Peyer's patch (tissue), 4 donors: ENCODE data around the gene LHFPL2.
A peak's percentile ranks its signal among the peaks of the same experiment; 100 is the strongest.

Experiments used
- POLR2A ChIP-seq, 2 donors: fragments of 450-650 bp; IDR thresholded peaks; one replicate each; pipeline ENCODE4 v1.5.1; 2017; ENCODE audit warnings: antibody characterized with exemption in 2 of 2, mild to moderate bottlenecking in 2 of 2, moderate library complexity in 2 of 2
- TF ChIP-seq, protein P1 (sequence below), 6 experiments: fragments of 450-650 bp in 4 of 6; fragments of 200-600 bp in 2 of 6; sonication (generic) in 1 of 6; IDR thresholded peaks; one replicate each; pipeline ENCODE4 v1.5.1; 2017 to 2019; ENCODE audit warnings: antibody characterized with exemption in 6 of 6, mild to moderate bottlenecking in 3 of 6, moderate library complexity in 1 of 6

DNA sequence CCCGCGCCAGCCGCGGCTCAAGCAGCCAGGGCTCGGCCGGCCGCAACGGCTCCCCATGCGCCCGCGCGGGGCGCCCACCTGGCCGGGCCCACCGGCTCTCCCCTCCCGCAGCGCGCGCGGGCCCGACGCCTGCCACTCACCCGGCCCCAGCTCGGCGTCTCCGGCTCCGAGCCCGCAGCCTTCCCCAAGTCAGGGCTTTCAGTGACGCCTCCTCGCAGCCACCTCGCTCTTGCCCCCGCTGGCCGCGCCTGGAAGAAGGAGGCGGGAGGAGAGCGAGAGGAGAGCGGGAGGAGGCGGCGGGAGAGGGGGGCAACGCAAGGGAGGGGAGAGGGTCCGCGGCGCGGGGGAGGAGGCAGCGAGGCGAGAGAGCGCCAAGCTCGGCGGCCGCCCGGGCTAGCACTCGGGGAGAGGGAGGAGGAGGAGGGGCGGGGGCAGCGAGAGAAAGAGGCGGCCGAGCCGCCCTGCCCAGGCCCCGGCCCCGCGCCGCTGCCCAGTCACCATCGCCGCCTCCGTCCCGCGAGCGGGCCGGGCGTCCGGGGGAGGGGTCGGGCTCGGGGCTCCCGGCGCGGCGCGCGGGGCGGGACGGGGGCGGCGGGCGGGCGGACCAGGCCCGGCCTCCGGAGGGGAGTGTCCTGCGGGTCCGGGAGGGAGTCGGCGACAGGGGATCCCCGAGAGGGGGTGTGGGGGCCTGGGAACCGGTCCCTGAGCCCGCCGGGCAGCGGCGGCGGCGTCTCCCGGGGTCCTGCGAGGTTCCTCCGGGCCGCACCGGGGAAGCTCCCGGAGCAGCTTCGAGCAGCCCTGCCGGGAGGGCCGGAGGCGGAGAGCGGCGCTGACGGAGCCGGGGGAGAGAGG is at the start of gene LHFPL2:
- TF ChIP-seq, protein P1, sequence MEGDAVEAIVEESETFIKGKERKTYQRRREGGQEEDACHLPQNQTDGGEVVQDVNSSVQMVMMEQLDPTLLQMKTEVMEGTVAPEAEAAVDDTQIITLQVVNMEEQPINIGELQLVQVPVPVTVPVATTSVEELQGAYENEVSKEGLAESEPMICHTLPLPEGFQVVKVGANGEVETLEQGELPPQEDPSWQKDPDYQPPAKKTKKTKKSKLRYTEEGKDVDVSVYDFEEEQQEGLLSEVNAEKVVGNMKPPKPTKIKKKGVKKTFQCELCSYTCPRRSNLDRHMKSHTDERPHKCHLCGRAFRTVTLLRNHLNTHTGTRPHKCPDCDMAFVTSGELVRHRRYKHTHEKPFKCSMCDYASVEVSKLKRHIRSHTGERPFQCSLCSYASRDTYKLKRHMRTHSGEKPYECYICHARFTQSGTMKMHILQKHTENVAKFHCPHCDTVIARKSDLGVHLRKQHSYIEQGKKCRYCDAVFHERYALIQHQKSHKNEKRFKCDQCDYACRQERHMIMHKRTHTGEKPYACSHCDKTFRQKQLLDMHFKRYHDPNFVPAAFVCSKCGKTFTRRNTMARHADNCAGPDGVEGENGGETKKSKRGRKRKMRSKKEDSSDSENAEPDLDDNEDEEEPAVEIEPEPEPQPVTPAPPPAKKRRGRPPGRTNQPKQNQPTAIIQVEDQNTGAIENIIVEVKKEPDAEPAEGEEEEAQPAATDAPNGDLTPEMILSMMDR (IDR thresholded peaks at IDR 0.05): no peak
- peak; percentile 36 to 40 for TF ChIP-seq POLR2A (IDR thresholded peaks at IDR 0.05)
